GM19035 (cell line): Measurements from ENCODE around the gene FAM174A.

ENCODE experiments used
- ATAC-seq: cut with Tn5 transposase; IDR thresholded peaks from one replicate; pipeline ENCODE4 v1.9.1; 2021; ENCODE audit not compliant: unreplicated experiment

The FAM174A gene

GRCh38 chr5:100535060-100536005 is at the start of gene FAM174A:
Gene FAM174A (plus strand): TSS chr5:100535374. CDS start chr5:100535531, 157 bp downstream.
- ATAC-seq = peak; percentile 98

GRCh38 chr5:100493996-100494395 is 41.2 kb upstream of the FAM174A start:
- ATAC-seq = no peak

GRCh38 chr5:100496296-100496695 is 38.9 kb upstream of the FAM174A start:
- ATAC-seq = no peak

GRCh38 chr5:100502684-100503083 is 32.5 kb upstream of the FAM174A start:
- no peak for ATAC-seq

- no peak for ATAC-seq
These were observed 29.0 kb upstream of the FAM174A start for GRCh38 chr5:100505984-100506670.

- peak; percentile 45 for ATAC-seq
These were observed 18.9 kb upstream of the FAM174A start for GRCh38 chr5:100516285-100516684.

- ATAC-seq = no peak
These were observed 17.7 kb upstream of the FAM174A start for GRCh38 chr5:100517301-100517974.

- ATAC-seq = no peak
These were observed 16.8 kb upstream of the FAM174A start for GRCh38 chr5:100518377-100518776.

GRCh38 chr5:100519075-100519474 is 16.1 kb upstream of the FAM174A start:
- ATAC-seq = peak; percentile 67

- ATAC-seq = no peak
These were observed 14.8 kb upstream of the FAM174A start for GRCh38 chr5:100520348-100520747.

GRCh38 chr5:100537946-100538345 is 2.8 kb downstream of the FAM174A start:
- ATAC-seq = no peak

GRCh38 chr5:100539519-100539918 is 4.3 kb downstream of the FAM174A start:
- ATAC-seq = no peak

GRCh38 chr5:100542086-100542485 is 6.9 kb downstream of the FAM174A start:
- ATAC-seq = no peak

- no peak for ATAC-seq
These were observed 10.8 kb downstream of the FAM174A start for GRCh38 chr5:100546001-100546400.

- peak; percentile 62 for ATAC-seq
These were observed 15.4 kb downstream of the FAM174A start for GRCh38 chr5:100550531-100551051.

GRCh38 chr5:100551183-100551582 is 16.0 kb downstream of the FAM174A start:
- ATAC-seq = no peak

GRCh38 chr5:100553209-100553608 is 18.0 kb downstream of the FAM174A start:
- ATAC-seq = no peak

GRCh38 chr5:100560860-100561259 is 25.7 kb downstream of the FAM174A start:
- ATAC-seq = no peak

GRCh38 chr5:100562821-100563220 is 27.6 kb downstream of the FAM174A start:
- ATAC-seq = no peak

- no peak for ATAC-seq
These were observed 31.4 kb downstream of the FAM174A start for GRCh38 chr5:100566382-100567141.
